ENCODE measurements around the gene CHRDL2.

CHRDL2 gene

GRCh38 chr11:74756571-74756970 lies 25.3 kb upstream of the CHRDL2 start:
- TF ChIP-seq GLIS3 (CRISPR knock-in tag; IDR thresholded peaks at IDR 0.05) (no peak), ZC3H10 (CRISPR knock-in tag; IDR thresholded peaks at IDR 0.05) (no peak), OSR1 (CRISPR knock-in tag; IDR thresholded peaks at IDR 0.05) (no peak), ZNF8 (CRISPR knock-in tag; IDR thresholded peaks at IDR 0.05) (no peak), TOX (CRISPR knock-in tag; IDR thresholded peaks at IDR 0.05; ENCODE audit: borderline replicate concordance) (no peak), PATZ1 (CRISPR knock-in tag; IDR thresholded peaks at IDR 0.05; ENCODE audit: borderline replicate concordance) (no peak), POU6F1 (CRISPR knock-in tag; IDR thresholded peaks at IDR 0.05; ENCODE audit: borderline replicate concordance, low read depth) (no peak), ARNTL (CRISPR knock-in tag; IDR thresholded peaks at IDR 0.05; ENCODE audit: borderline replicate concordance, low read depth) (no peak), TCF4 (CRISPR knock-in tag; IDR thresholded peaks at IDR 0.05; ENCODE audit: borderline replicate concordance) (no peak), ZFP3 (CRISPR knock-in tag; IDR thresholded peaks at IDR 0.05) (no peak), SNAI2 (CRISPR knock-in tag; IDR thresholded peaks at IDR 0.05) (no peak), CREB5 (CRISPR knock-in tag; IDR thresholded peaks at IDR 0.05; ENCODE audit: low read depth) (no peak), ZNF70 (CRISPR knock-in tag; IDR thresholded peaks at IDR 0.05) (no peak), BACH2 (CRISPR knock-in tag; IDR thresholded peaks at IDR 0.05; ENCODE audit: borderline replicate concordance) (no peak), TSHZ2 (CRISPR knock-in tag; IDR thresholded peaks at IDR 0.05) (no peak)
- ATAC-seq: no peak

GRCh38 chr11:74755395-74755995 lies 24.3 kb upstream of the CHRDL2 start:
- TF ChIP-seq TSHZ2 (CRISPR knock-in tag; IDR thresholded peaks at IDR 0.05) (no peak), ZNF70 (CRISPR knock-in tag; IDR thresholded peaks at IDR 0.05) (no peak), TCF4 (CRISPR knock-in tag; IDR thresholded peaks at IDR 0.05; ENCODE audit: borderline replicate concordance) (no peak), ZFP3 (CRISPR knock-in tag; IDR thresholded peaks at IDR 0.05) (no peak), TOX (CRISPR knock-in tag; IDR thresholded peaks at IDR 0.05; ENCODE audit: borderline replicate concordance) (no peak), ISL1 (CRISPR knock-in tag; IDR thresholded peaks at IDR 0.05) (no peak), CREB5 (CRISPR knock-in tag; IDR thresholded peaks at IDR 0.05; ENCODE audit: low read depth) (no peak), ZNF565 (CRISPR knock-in tag; conservative IDR thresholded peaks at IDR 0.05; ENCODE audit: low read depth) (no peak), ARNTL (CRISPR knock-in tag; IDR thresholded peaks at IDR 0.05; ENCODE audit: borderline replicate concordance, low read depth) (no peak), OSR1 (CRISPR knock-in tag; IDR thresholded peaks at IDR 0.05) (no peak), ZC3H10 (CRISPR knock-in tag; IDR thresholded peaks at IDR 0.05) (no peak), CSDC2 (CRISPR knock-in tag; IDR thresholded peaks at IDR 0.05) (no peak), BACH2 (CRISPR knock-in tag; IDR thresholded peaks at IDR 0.05; ENCODE audit: borderline replicate concordance) (no peak), POU6F1 (CRISPR knock-in tag; IDR thresholded peaks at IDR 0.05; ENCODE audit: borderline replicate concordance, low read depth) (no peak), ZFP30 (CRISPR knock-in tag; IDR thresholded peaks at IDR 0.05) (no peak), PPARA (CRISPR knock-in tag; IDR thresholded peaks at IDR 0.05; ENCODE audit: borderline replicate concordance) (no peak), SNAI2 (CRISPR knock-in tag; IDR thresholded peaks at IDR 0.05) (no peak), ZNF8 (CRISPR knock-in tag; IDR thresholded peaks at IDR 0.05) (no peak), GLIS3 (CRISPR knock-in tag; IDR thresholded peaks at IDR 0.05) (no peak), ESRRG (CRISPR knock-in tag; IDR thresholded peaks at IDR 0.05) (no peak)
- ATAC-seq: peak; percentile 19; the same call in 1 of the 3 replicates

Data from SK-N-SH treated with all-trans-retinoic acid at 6 μM for 48 hours (cell line).